Daoy (cell line): ENCODE data around the gene P2RX3. TPM values are rescaled to one million over a fixed set of nuclear protein-coding genes. Genes with fewer than 3 reads are reported as not detected.

ENCODE experiments used
- DNase-seq: peaks from one replicate; pipeline ENCODE4 v3.0.0-alpha.2; 2015; ENCODE audit warnings: low read depth
- total RNA-seq: library from RNA; depleted of rRNA; stranded (reverse); fragments of >200 nt; shearing (Covaris generic); gene quantifications from 2 replicates; pipeline ENCODE4 v1.2.3, GENCODE V29; 2014

Gene P2RX3
- total RNA-seq, 1 experiment from 2014 or later = not detected

DNA sequence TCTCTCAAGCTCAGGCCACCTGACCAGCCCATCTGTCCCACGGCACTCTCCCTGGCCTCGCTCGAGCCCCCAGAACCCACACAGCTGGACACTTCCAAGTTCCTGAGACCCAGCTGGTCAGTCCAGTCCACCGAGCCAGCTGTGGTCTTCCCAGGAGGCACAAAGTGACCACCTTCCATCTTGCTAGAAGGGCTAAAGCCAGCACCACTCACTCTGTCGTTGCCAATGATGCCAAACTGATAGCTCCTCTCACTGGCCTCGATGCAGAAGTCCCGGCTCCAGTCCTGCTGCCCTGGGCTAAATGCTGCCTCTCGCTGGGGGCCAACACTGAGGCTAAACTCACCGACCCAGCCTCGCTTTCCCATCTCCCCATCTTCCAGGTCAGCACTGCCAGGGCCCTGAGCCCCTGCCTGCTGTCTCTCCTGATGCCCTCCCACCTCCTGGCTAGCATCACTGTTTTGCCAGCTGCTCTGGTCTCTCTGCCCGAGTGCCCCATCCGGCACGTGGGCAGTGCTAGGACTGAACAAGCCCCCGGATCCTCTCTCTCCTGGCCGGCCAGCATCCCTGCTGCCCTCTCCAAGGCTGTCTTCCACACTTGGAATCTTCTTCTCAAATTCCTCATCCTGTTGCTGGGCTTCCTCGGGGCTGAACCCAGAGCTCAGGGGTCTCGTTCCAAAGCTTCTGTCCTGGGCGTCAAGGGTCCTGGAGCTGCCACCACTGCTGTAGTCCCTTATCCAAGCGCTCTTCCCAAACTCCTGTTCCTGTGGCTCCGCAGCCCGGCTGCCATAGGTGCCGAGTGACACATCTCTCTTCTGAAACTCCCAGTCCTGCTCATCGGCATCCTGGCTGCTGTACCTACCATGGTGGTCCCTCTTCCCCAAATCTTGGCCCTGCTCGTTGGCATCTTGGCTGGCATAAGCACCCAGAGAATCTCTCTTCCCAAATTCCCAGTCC is 28.8 kb upstream of the P2RX3 start:
- DNase-seq = no peak

DNA sequence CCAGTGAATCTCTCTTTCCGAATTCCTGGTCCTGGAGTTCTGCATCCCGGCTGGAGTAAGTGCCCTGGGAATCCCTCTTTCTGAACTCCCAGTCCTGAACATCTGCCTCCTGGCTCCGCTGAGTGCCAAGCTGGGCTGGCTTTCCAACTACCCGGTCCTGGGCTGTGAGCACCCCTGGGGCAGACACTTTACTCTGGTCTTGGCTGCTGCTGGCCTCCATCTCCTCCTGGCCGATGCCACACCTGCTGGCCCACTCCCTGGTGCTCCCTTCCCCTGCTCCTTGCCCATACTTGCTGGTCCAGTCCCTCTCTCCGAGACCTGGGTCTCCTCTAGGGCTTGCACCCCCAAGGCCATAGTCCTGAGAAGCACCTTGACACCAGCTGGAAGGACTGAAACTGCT is 28.1 kb upstream of the P2RX3 start:
- no peak for DNase-seq

DNA sequence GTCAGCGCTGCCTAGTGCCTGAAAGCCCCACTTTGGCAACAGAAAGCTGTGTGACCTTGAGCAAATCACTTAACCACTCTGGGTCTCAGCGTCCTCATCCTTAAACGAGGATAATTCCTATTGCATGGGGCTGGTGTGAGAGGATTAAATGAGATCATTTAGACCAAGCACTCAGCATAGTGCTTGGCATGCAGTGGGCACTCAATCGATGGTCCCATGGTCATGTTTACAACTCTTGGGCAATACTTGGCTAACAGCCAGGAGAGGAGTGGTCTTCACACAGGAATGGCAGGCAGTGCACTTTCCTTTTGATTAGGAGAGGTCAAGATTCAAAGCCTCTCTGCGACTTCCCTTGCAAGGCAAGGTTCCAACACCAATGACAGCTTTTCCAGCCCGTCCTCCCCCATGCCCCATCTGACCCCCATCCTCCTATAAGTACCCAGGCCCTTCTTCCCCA is 27.5 kb upstream of the P2RX3 start:
- DNase-seq = no peak

DNA sequence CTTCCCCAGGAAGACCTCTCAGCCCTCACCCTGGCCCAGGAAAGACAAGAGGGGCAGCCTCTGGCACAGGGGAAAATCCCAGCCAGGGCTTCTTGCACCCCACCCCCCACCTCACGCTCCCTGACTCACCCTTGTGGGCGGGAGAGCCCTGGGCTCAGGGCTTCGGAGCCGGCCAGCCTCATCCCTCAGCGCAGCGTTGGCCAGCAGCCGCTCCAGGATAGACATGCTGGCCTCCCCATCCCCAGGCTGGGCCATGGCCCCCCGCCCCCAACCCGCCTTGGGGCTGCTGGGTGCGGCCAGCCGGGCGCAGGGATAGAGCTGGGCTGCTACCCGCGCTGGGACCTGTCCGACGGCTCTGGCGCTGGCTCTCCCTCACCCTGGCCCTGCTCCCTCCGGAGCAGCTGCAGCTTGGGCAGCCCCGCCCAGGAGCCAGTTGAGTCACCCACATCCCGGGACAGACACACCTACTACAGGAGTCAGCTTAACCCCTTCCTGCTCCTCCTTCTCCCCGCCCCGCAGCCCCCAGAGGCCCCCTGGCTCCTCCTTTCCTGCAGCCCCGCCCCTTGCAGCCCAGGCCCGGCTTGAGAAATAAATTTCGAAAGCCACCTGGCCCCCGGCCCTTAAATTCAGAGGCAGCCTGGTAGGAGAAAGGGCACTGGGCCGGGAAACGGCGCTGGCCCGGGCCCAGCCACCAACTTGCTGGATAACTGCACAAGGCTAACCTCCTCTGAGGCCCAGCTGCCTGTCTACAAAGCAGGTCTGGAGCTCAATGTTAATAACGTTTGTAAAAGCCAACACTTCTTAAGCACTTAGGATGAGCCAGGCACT is 26.8 kb upstream of the P2RX3 start:
- peak; percentile 98 for DNase-seq

DNA sequence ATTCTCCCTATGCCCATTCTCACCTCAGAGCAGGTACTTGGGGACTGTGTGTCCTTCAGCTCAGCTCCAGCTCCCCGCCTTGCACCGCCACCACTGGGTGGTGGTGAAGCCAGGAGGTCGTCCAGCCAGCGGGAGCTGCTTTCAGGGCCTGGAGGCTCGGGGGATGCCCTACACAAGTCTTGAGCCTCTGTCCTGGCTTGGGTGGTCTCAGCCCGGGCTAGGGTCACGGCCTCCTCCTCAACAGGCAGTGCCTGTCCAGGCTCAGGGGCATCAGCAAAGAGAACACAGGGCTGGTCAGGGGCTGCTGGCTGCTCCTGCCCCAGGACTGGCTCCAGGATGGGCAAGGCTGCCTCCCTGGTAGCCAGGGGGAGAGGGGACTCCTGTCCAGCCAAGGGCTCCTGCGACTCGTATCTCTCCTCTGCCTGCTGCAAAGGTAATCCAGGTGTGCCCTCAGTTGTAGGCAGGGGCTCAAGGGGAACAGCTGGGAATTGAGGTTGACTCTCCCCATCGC is 25.6 kb upstream of the P2RX3 start:
- DNase-seq = no peak

DNA sequence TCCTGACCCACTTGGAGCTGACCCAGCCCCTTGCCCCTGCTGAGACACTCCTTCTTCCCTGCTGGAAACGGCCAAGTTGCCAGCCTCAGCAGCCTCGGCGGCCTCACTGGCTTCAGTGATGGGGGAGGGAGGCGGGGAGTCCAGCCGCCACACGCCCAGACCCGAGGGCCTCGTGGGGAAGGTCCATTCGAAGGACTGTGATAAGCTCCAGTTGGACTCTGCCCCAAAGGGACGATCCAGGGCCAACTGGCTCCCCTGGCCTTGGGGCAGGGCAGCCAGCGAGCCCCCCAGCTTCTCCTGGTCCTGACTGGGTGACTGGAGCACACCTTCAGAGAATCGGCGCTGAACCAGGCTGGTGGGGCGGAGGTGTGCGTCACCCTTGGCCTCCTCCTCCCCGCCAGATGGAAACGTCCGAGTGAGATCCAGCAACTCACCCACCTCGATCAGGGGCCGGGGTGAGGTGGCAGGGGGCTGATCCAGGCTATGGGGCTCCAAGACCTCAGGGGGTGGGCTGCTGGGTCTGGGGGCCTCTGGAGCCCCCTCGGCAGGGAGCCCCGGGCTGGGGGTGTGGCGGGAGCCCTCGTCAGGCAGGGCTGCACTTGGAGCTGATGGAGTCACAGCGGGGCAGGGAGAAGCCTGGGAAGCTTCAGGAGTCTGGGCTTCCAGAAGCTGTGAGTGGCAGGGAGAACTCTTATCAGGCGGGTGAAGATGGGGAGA is 24.9 kb upstream of the P2RX3 start:
- no peak for DNase-seq

DNA sequence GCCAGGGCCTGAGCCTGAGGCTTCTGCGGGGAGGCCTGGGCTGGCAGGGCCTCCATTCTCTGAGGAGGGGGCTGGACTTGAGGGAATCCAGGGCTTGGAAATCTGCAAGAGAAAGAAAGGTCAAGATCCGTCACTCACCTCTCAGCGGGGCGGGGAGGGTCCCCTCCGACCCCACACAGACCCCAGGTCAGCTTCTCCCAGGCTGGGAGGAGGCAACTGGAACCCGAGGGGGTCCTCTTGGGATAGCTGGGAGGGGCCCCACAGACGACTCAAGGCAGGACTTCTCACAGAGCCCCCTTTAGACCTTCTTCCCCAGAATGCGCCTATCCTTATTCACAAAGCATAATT is 24.4 kb upstream of the P2RX3 start:
- no peak for DNase-seq

DNA sequence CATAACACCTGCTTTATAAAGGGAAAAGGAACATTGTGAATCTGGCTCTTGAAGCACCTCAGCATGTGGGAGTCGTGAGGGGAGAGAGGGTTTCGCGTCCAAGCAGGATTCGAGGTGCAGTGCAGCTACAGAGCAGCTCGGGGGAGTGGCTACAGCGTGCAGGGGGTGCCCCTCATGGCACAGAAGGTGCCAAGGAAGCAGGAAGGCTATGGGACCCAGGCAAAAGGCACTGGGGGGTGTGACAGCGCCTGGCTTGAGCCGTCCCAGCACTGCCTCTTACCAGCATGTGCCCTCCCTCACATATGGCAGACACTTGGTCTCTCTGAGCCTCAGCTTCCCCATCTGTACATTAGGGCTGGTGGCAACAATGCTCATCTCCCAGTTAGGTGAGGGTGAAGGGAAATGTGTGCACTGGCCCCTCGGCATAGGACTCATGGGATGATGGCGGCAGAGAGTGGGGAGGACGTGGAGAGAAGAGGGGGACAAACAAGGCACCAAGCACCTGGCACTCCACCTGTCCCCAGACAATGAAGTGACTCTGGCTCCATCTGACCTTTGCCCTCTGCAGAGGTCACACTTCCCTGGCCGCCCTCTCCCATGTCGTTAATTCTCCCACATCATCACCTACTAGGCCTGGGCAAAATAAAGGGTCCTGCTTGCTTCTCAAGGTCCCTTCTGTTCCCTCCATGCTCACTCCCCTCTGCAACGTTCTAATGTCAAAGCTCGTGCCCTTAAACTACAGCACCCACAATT is 23.8 kb upstream of the P2RX3 start:
- no peak for DNase-seq

DNA sequence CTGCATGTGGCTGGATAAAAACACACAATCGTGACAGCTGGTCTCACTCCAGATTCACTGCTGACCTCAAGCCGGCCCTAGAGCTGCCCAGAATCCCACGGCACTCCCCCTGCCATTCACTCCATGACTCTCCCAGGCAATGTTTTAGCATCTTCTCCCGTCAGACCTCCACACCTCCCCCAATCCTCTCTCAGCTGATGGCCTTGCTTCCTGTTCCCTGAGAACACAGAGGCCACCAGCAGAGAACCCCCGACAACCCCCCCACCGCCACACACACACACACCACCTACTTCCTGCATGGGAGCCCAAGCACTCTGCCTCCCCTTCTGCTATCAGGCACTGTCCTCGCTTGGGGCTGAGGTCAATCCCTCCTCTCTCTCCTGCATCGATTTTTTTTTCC is 22.7 kb upstream of the P2RX3 start:
- DNase-seq = peak; percentile 57

DNA sequence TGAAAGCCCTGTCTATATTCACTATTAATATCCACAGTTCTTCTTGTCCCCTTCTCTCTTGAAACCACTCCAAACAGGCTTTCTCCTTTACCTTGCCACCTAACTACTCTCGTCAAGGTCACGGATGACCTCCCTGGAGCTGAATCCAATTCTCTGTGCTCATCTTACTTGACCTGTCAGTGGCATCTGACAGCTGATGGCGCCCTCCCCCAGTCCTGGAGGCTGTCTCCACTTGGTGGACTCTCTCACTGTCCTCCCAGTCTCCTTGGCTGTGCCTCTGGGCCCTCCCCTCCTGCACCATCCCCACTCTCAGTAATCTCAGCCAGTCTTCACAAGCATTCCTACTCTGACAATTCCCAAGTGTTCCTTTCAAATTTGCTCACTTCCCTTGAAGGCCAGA is 22.1 kb upstream of the P2RX3 start:
- DNase-seq = no peak

DNA sequence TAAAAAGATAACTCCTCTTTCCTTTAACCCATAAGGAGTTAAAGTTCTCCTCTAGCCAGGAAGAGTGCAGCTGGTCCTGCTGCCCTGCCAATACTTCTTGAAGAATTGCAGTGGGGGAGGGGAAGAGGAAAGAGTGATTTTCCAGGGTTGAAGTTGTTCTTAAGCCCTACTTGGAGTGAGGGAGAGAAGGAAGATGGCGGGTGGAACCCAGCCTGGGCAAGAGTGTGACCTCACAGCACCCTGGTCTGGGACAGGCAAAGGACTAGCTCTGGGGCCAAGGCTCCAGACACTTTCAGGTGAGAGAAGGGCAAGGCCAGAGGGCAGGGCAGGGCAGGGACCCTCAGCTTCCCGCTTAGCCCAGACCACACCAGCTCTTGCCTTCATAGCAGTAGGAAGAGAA is 20.0 kb upstream of the P2RX3 start:
- no peak for DNase-seq

DNA sequence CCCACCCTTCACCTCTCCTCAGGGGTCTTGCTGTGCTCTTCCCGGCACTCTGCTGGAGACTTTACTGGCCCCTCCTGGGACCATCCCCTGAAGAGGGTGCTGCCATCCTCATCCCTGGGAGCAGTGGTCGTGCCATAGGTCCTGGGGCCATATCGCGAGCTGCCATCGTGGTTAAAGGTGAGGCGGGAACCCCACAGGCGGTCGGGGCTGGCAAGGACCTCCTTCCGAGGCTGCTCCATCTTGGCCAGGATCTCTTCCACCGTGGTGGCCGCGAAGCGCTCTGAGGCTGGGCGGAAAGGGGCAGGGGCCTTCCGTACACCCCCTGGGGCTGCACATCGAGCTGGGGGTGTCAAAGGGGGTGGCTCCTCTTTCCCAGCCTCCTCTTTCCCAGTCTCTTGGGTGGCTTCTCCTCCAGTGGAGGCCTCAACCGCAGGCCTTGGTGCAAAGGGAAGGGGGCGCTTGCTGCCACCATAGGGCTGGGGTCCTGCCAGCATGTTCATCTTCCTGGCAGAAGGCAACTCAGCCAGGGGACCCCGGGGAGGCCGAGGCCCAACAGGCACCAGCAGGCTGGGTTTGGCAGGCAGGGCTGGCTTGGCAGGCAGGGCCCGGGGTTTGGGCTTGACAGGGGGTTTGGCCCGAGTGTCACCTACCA is 18.0 kb upstream of the P2RX3 start:
- no peak for DNase-seq

DNA sequence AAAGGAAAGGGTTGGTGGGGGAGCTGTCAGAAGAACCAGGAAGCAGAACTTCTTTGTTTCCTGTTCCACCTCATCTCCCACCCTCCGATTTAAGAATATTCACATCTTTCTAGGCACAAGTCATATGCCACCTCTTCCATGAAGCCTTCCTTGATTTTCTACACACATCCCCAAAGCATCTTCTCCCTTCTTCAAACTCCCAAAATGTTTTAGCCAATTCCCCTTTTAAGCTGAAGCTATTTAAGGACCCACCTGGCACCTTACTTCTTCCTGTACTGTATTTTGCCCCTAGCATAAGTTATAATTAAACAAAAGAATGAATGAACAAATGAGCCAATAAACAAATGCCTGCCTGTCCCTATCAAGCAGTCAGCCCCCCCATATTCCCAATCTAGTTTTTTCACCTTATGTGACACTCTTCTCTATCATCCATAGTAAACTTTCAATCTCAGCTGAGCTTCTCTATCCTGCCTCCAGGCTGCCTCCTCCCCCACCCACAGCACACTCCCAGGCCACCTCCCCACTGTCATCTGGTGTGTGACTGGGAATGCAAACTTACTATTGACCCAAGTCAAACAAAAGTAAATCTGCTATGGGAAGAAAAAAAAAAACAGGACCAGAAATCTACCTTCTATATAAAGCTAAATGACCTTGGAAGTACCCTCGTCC is 17.3 kb upstream of the P2RX3 start:
- DNase-seq = no peak

DNA sequence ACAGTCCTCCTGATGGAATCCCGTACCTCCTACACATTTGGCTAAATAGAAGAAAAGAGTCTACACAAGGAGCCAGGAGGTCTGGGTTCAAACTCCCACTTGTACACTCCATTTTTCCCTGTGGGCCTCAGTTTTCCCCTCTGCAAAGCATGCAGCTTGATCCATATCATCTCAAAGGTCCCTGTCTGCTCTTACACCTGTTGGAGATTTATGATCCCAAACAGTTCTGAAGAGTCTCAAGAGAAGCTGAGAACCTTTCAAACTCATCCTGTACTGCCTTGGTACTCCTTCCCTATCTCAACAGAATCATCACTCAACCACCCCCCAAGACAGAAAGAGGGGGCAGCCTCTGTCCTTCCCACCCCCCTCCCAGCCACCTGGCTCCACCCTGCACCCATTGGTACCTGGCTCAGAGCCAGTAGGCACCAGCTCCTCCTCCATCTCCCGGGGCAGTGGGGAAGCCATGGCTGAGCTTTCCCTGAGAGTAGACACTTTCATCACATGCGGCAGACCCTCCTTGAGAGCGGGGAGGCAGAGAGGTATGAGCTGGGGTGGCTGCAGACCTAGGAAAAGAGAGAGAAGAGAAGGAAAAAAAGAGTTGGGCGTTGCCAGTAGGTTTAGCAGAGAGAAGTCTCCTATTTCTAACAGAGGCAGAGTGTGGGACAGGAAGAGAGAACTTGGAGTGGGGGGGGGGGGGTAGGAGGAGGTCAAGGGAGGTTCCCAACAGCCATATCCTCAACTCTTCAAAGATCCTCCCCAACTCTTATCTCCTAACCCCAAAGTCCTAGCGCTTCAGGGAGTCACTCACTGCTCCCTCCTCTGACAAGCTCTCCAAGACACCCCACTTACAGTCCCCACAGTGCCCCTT is 16.5 kb upstream of the P2RX3 start:
- no peak for DNase-seq

DNA sequence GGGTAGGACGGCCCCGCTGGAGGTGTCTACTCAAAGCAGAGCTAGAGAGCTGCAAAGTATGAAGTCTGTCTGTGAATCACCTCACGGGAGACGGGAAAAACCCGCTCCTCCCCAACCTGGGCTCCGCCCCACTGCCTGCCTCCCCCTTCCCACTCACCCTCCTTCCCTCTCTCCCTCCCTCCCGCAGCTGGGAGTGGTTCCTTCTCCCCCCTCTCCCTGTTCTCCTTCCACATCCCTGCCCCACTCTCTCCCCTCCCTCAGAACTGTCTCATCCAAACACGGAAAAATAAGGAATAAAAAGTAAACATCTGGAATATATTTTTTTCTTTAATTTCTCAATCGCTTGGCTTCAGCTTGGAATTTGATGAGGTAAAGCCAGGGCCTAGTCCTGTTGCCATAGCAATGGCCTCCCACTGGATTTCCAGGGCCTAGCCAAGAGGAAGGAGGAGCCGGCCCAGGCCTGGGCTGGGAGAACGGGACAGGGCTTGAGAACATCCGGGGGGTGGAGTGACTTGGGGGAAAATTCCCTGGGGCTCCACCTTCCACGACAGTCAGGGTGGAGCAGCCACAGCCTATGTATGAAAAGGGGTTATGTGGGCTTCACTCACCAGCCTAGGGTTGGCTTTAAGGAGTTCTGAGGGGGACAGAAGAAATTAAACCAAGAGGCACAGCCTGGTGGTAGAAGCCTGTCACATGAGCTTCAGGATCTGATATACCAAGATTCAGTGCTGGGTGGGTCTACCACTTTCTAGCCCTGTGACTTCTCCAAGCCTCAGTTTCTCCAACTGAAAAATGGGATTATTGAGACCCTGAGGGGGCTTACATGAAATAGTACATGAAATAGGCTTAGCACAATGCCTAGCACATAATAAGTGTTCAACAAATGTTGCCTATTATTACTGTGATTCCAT is 15.6 kb upstream of the P2RX3 start:
- DNase-seq = peak; percentile 96

DNA sequence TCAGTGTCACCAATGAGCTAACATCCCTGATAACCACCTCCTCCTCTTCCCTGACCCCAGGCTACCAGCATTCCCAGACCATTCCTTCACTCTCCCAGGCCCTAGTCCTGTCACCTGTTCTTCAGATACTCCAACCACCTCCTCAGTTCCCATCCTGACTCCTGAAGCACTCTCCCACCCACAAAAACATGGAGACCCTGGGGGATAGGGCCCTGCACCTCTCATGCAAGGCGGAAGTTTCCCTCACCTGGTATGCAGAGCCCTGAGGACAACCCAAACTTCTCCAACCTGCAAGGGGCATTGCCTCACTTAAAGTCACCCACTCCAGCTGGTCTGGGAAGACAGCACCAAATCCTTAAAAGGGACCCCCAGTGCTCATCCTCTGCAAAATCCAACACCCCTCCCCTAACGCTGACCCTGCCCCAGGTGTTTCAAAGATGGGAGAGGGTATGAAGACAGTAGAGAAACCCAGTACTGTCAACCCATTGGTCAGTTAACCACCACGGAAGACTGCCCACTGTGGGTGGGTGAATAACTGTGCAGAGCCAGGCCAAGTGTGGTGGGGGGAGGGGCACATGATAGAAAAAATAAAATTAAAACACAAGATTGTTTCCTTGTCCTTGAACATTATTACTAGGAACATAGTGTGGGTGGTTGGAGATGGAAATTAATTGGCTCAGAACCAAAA is 14.8 kb upstream of the P2RX3 start:
- no peak for DNase-seq

DNA sequence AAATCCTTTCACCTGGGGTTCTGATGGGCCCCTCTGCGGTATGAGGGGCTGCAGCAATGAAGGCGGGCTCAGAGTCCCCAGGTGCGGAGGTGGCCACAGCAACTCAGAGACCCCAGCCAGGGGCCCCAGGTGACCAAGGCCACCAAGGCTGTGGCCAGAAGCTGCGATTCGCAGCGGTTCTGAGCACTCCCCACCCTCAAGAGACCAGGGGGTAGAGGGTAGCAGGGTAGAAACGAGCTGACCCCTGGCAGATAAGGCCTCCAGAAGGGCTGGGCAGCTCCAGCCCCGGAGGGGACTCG is 14.3 kb upstream of the P2RX3 start:
- no peak for DNase-seq
